Transverse colon (tissue), 4 donors: ENCODE results near the gene PCDHA7. TPM values are rescaled to one million over a fixed set of nuclear protein-coding genes. Genes with fewer than 3 reads are reported as not detected.
"Not testable (repeated sequence)": the region's sequence is repeated elsewhere in the genome, so short reads cannot be mapped to it uniquely, and the experiment has no call there.

Source experiments
- DNase-seq: peaks from one replicate; pipeline ENCODE4 v3.0.0-alpha.2; 2019
- H3K27ac ChIP-seq, 4 donors: fragments of 200-600 bp; sonication (generic); 2 replicates each; pipeline ENCODE4 v1.5.1; 2016 to 2018; ENCODE audit warnings: inconsistent platforms in 4 of 4
- H3K27me3 ChIP-seq: fragments of 200-600 bp; sonication (generic); 2 replicates; pipeline ENCODE4 v1.5.1; 2017; ENCODE audit warnings: inconsistent platforms
- H3K36me3 ChIP-seq, 4 donors: fragments of 200-600 bp; sonication (generic); 2 replicates each; pipeline ENCODE4 v1.5.1; 2017 to 2019; ENCODE audit warnings: inconsistent platforms in 4 of 4
- H3K4me1 ChIP-seq, 4 donors: fragments of 200-600 bp; sonication (generic); 2 replicates each; pipeline ENCODE4 v1.5.1; 2017 to 2020; ENCODE audit warnings: inconsistent platforms in 4 of 4
- H3K4me3 ChIP-seq, 4 donors: fragments of 200-600 bp; sonication (generic); 1 replicate in 1 of 4; 2 replicates in 3 of 4; pipeline versions ENCODE4 v1.5.1 to v1.6.1; 2017 to 2019; ENCODE audit warnings: inconsistent platforms in 4 of 4
- H3K9me3 ChIP-seq, 2 donors: fragments of 200-600 bp; sonication (generic); 2 replicates each; pipeline ENCODE4 v1.5.1; 2017 to 2019; ENCODE audit warnings: inconsistent platforms in 2 of 2
- EP300 ChIP-seq: sonication (generic); formaldehyde crosslinking; IDR thresholded peaks from one replicate; pipeline ENCODE4 v1.6.1; 2017; ENCODE audit warnings: antibody characterized with exemption, low read depth
- POLR2A ChIP-seq: fragments of 450-650 bp; IDR thresholded peaks from one replicate; pipeline ENCODE4 v1.6.1; 2016; ENCODE audit warnings: antibody characterized with exemption, mild to moderate bottlenecking, moderate library complexity
- POLR2AphosphoS5 ChIP-seq, 3 donors: sonication (generic); formaldehyde crosslinking; IDR thresholded peaks; one replicate each; pipeline ENCODE4 v1.6.1; 2016; ENCODE audit warnings: antibody characterized with exemption in 3 of 3
- WGBS, 2 donors: methylation state at CpG; one replicate each; pipeline ENCODE4 v1.1.5; 2018; ENCODE audit warnings: low coverage in 1 of 2; 5-methylcytosine and 5-hydroxymethylcytosine counted together
- in situ Hi-C, 4 donors: fragments of 200-750 bp; cut with MboI; loops; one replicate each; pipeline versions ENCODE4 v1.15.0 to v1.15.1; 2017; ENCODE audit warnings: low sequenced_read_pairs in 3 of 4, low pct_ligation_motif_present in 1 of 4, low pct_unique_long_range_greater_than_20kb in 1 of 4
- intact Hi-C: fragments of 100-400 bp; cut with DNase I; formaldehyde crosslinking; loops from one replicate; pipeline ENCODE4 v1.15.1; 2023; ENCODE audit warnings: low total_unique reads
- total RNA-seq, 4 donors: library from RNA; depleted of rRNA; stranded (reverse); fragments of >200 nt; gene quantifications; one replicate each; pipeline ENCODE4 v1.1.0, GENCODE V29; 2016
- TF ChIP-seq, protein P1 (sequence below), 5 experiments: fragments of 200-600 bp in 3 of 5; fragments of 450-650 bp in 2 of 5; sonication (generic) in 3 of 5; IDR thresholded peaks; 1 replicate in 2 of 5; 2 replicates in 3 of 5; pipeline ENCODE4 v1.5.1; 2016 to 2017; ENCODE audit warnings: antibody characterized with exemption in 5 of 5, inconsistent platforms in 3 of 5, mild to moderate bottlenecking in 2 of 5, moderate library complexity in 1 of 5

PCDHA7 gene
- total RNA-seq, 4 donors from 2014 or later, result 0.37 to 1.4 (median 1.1) TPM; not detected in 1

DNA sequence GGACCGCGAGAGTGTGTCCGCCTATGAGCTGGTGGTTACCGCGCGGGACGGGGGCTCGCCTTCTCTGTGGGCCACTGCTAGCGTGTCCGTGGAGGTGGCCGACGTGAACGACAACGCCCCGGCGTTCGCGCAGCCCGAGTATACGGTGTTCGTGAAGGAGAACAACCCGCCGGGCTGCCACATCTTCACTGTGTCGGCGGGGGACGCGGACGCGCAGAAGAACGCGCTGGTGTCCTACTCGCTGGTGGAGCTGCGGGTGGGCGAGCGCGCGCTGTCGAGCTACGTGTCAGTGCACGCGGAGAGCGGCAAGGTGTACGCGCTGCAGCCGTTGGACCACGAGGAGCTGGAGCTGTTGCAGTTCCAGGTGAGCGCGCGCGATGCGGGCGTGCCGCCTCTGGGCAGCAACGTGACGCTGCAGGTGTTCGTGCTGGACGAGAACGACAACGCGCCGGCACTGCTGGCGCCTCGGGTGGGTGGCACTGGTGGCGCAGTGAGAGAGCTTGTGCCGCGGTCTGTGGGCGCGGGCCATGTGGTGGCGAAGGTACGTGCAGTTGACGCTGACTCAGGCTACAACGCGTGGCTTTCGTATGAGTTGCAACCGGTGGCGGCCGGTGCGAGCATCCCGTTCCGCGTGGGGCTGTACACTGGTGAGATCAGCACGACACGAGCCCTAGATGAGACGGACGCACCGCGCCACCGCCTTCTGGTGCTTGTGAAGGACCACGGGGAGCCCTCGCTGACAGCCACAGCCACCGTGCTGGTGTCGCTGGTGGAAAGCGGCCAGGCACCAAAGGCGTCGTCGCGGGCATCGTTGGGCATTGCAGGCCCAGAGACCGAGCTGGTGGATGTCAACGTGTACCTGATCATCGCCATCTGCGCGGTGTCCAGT lies 1.8 kb downstream of the PCDHA7 start:
- H3K9me3 ChIP-seq, result peaks cover 9 to 42% of the 10 kb centered on the region in 2 donors
- intact Hi-C loops (no loop called here), in situ Hi-C loops (no loop called here)
- no peak for DNase-seq
- peaks cover 22% of the 10 kb centered on the region for H3K27me3 ChIP-seq
- H3K4me1 ChIP-seq, result no peaks in the 10 kb centered on the region
- H3K36me3 ChIP-seq, result no peaks in the 10 kb centered on the region
- H3K27ac ChIP-seq, result no peak overlapping the region
- TF ChIP-seq, protein P1, sequence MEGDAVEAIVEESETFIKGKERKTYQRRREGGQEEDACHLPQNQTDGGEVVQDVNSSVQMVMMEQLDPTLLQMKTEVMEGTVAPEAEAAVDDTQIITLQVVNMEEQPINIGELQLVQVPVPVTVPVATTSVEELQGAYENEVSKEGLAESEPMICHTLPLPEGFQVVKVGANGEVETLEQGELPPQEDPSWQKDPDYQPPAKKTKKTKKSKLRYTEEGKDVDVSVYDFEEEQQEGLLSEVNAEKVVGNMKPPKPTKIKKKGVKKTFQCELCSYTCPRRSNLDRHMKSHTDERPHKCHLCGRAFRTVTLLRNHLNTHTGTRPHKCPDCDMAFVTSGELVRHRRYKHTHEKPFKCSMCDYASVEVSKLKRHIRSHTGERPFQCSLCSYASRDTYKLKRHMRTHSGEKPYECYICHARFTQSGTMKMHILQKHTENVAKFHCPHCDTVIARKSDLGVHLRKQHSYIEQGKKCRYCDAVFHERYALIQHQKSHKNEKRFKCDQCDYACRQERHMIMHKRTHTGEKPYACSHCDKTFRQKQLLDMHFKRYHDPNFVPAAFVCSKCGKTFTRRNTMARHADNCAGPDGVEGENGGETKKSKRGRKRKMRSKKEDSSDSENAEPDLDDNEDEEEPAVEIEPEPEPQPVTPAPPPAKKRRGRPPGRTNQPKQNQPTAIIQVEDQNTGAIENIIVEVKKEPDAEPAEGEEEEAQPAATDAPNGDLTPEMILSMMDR (IDR thresholded peaks at IDR 0.05), result no peak
- TF ChIP-seq EP300 (no peak), POLR2AphosphoS5 (IDR thresholded peaks at IDR 0.05) (no peak), POLR2A (no peak)
- no peak overlapping the region for H3K4me3 ChIP-seq
- WGBS, 2 donors, result 80 to 84% methylated on average over 9 to 80 of the region's 103 CpGs

DNA sequence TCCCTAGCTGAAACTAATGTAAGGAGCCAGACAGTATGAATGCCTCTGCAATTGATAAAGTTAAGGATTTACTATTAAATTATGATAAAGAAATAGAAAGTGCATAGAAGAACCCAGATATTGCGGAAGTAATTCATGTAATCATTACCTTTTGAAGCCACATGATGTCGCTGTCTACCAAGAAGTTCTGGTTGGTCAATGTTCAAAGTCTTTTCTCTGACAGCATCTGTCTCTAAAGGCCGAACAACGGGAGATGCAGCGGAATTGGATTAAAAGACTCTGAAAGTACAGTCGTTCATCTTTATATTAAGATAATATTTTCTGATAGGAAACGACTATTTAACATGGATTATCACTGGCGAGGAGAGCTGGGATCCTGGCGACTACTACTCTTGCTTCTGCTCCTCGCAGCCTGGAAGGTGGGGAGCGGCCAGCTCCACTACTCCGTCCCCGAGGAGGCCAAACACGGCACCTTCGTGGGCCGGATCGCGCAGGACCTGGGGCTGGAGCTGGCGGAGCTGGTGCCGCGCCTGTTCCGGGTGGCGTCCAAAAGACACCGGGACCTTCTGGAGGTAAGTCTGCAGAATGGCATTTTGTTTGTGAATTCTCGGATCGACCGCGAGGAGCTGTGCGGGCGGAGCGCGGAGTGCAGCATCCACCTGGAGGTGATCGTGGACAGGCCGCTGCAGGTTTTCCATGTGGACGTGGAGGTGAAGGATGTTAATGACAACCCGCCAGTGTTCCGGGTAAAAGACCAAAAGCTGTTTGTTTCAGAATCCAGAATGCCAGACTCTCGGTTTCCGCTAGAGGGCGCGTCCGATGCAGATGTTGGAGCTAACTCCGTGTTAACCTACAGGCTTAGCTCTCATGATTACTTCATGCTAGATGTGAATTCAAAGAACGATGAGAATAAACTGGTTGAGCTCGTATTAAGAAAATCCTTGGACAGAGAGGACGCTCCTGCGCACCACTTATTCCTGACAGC lies 7.2 kb downstream of the PCDHA7 start, which contains the start of gene PCDHA8:
TSS of gene PCDHA8 (plus strand) at position 210 of the 985 bp plus-strand sequence. CDS start at position 345, 135 bp downstream.
- Histone ChIP-seq H3K27me3 (peaks cover 14% of the 10 kb centered on the region), H3K27ac (no peak within 1 kb of the TSS), H3K4me3 (no peak within 1 kb of the TSS), H3K36me3 (no peaks in the 10 kb centered on the region), H3K4me1 (no peaks in the 10 kb centered on the region), H3K9me3 (peaks cover 9 to 25% of the 10 kb centered on the region in 2 donors)
- no peak for DNase-seq
- in situ Hi-C loops (no loop called here), intact Hi-C loops (no loop called here)
- TF ChIP-seq, protein P1 (IDR thresholded peaks at IDR 0.05), result no peak
- TF ChIP-seq POLR2AphosphoS5 (IDR thresholded peaks at IDR 0.05), result no peak
- 42 to 59% methylated on average over 17 to 47 of the region's 47 CpGs for WGBS, 2 donors

DNA sequence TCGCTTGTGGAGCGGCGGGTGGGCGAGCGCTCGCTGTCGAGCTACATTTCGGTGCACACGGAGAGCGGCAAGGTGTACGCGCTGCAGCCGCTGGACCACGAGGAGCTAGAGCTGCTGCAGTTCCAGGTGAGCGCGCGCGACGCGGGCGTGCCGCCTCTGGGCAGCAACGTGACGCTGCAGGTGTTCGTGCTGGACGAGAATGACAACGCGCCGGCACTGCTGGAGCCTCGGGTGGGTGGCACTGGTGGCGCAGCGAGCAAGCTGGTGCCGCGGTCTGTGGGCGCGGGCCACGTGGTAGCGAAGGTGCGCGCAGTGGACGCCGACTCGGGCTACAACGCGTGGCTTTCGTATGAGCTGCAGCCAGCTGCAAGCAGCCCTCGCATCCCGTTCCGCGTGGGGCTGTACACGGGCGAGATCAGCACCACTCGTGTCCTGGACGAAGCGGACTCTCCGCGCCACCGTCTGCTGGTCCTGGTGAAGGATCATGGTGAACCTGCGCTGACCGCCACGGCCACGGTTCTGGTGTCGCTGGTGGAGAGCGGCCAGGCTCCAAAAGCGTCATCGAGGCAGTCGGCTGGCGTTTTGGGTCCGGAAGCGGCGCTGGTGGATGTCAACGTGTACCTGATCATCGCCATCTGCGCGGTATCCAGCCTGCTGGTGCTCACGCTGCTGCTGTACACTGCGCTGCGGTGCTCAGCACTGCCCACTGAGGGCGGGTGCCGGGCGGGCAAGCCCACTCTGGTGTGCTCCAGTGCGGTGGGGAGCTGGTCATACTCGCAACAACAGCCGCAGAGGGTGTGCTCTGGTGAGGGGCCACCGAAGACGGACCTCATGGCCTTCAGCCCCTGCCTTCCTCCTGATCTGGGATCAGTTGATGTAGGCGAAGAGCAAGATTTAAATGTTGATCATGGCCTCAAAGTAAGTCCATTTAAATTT lies 9.0 kb downstream of the PCDHA7 start:
- 83% methylated on average over 87 of the region's 87 CpGs; no CpG with 5 or more reads in 1 of the 2 donors for WGBS, 2 donors
- no peaks in the 10 kb centered on the region for H3K36me3 ChIP-seq
- H3K4me1 ChIP-seq, result no peaks in the 10 kb centered on the region
- peaks cover 5 to 31% of the 10 kb centered on the region in 2 donors for H3K9me3 ChIP-seq
- intact Hi-C loops (no loop called here), in situ Hi-C loops (no loop called here)
- TF ChIP-seq POLR2AphosphoS5 (IDR thresholded peaks at IDR 0.05), result no peak
- TF ChIP-seq, protein P1 (IDR thresholded peaks at IDR 0.05), result no peak
- TF ChIP-seq POLR2A, result no peak
- no peak for TF ChIP-seq EP300
- peaks cover 22% of the 10 kb centered on the region for H3K27me3 ChIP-seq
- no peak overlapping the region for H3K4me3 ChIP-seq
- no peak for DNase-seq
- no peak overlapping the region for H3K27ac ChIP-seq

DNA sequence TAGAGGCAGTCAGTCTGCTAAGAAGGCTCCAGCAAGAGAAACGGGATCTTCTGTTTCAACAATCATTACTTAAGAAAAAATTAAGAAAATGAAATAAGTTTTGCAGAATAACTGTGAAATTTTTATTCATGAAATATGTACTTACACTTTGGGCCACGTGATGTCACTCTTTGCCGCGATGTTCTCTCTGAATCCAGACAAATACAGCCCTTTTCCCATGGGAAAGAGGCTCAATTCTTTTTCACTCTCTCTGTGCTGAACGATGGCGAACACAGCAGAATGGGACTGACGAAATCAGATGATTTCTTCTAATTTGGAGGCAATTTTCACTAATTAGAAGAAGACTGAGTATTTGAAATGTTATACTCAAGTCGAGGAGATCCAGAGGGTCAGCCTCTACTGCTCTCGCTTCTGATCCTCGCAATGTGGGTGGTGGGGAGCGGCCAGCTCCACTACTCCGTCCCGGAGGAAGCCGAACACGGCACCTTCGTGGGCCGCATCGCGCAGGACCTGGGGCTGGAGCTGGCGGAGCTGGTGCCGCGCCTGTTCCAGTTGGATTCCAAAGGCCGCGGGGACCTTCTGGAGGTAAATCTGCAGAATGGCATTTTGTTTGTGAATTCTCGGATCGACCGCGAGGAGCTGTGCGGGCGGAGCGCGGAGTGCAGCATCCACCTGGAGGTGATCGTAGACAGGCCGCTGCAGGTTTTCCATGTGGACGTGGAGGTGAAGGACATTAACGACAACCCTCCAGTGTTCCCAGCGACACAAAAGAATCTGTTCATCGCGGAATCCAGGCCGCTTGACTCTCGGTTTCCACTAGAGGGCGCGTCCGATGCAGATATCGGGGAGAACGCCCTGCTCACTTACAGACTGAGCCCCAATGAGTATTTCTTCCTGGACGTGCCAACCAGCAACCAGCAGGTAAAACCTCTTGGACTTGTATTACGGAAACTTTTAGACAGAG lies 14.4 kb downstream of the PCDHA7 start, which contains the start of gene PCDHA9:
TSS of gene PCDHA9 (plus strand) at position 244 of the 964 bp plus-strand sequence. CDS start at position 358, 114 bp downstream.
- Histone ChIP-seq H3K27me3 (peaks cover 26% of the 10 kb centered on the region), H3K9me3 (peaks cover 10 to 27% of the 10 kb centered on the region in 2 donors)
- DNase-seq, in situ Hi-C loops, H3K4me1 ChIP-seq, H3K27ac ChIP-seq, H3K36me3 ChIP-seq, intact Hi-C loops, H3K4me3 ChIP-seq: not testable (repeated sequence)
- WGBS, 2 donors, result 48 to 63% methylated on average over 8 to 27 of the region's 48 CpGs

DNA sequence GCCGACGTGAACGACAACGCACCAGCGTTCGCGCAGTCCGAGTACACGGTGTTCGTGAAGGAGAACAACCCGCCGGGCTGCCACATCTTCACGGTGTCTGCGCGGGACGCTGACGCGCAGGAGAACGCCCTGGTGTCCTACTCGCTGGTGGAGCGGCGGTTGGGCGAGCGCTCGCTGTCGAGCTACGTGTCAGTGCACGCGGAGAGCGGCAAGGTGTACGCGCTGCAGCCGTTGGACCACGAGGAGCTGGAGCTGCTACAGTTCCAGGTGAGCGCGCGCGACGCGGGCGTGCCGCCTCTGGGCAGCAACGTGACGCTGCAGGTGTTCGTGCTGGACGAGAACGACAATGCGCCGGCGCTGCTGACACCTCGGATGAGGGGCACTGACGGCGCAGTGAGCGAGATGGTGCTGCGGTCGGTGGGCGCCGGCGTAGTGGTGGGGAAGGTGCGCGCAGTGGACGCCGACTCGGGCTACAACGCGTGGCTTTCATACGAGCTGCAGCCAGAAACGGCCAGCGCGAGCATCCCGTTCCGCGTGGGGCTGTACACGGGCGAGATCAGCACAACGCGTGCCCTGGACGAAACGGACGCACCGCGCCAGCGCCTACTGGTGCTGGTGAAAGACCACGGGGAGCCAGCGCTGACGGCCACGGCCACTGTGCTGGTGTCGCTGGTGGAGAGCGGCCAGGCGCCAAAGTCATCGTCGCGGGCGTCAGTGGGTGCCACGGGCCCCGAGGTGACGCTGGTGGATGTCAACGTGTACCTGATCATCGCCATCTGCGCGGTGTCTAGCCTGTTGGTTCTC lies 16.0 kb downstream of the PCDHA7 start:
- H3K36me3 ChIP-seq, H3K4me3 ChIP-seq, DNase-seq, H3K4me1 ChIP-seq, H3K27ac ChIP-seq, in situ Hi-C loops, intact Hi-C loops: not testable (repeated sequence)
- H3K27me3 ChIP-seq, result peaks cover 26% of the 10 kb centered on the region
- WGBS, 2 donors, result 78% methylated on average over 98 of the region's 101 CpGs; no CpG with 5 or more reads in 1 of the 2 donors
- peaks cover 6 to 31% of the 10 kb centered on the region in 2 donors for H3K9me3 ChIP-seq
